GM19372 (cell line): ENCODE results near the gene FOXP4.

Experiments used
- ATAC-seq: cut with Tn5 transposase; IDR thresholded peaks from one replicate; pipeline ENCODE4 v1.9.1; 2021; ENCODE audit warnings: mild to moderate bottlenecking, low read depth, moderate library complexity; ENCODE audit not compliant: unreplicated experiment

FOXP4 gene

DNA sequence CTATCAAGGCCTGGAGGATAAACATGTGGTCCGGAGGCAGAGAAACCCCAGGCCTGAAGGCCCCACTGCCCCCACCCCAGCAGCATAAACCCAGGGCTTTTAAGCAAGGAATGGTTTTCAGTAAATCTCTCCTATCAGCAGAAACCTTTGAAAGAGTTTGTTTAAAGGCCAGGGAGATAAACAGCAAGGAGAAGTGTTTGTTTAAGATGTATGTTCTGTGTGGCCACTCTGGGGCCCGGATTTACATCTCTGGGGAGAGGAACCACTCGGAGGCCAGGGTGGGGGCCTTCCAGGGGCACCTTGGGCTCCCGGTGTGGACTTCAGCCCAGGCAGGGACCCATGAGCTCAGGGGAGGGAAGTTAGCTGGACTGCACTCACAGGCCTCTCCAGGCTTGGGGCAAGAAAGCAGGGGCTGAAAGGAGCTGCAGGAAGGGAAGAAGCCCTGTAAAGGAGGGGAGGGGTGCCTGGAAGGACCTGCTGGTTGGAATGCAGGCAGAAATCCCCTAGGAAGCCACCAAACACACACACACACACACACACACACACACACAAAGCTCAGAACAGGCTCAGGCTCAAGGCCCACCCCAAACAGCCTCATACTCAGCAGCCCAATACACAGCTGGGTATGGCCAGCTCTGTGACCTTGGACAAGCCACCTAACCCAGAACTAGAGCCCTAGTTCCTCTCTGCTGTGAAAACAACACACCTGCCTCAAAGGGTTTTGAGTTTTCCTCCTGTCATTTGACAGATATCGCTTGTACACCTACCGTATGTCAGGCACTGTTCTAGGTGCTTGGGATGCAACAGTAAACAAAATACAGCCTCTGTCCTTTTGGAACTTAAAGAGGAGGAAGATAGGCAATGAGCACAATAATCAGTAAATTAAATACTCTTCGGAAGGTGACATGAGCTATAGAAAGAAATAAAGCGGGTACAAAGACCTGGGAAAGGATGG, 26.2 kb upstream of the FOXP4 start:
- ATAC-seq: no peak

- ATAC-seq: no peak
Observed at GRCh38 chr6:41522780-41523548, 23.2 kb upstream of the FOXP4 start.

- ATAC-seq: no peak
Observed at GRCh38 chr6:41523915-41524633, 22.1 kb upstream of the FOXP4 start.

DNA sequence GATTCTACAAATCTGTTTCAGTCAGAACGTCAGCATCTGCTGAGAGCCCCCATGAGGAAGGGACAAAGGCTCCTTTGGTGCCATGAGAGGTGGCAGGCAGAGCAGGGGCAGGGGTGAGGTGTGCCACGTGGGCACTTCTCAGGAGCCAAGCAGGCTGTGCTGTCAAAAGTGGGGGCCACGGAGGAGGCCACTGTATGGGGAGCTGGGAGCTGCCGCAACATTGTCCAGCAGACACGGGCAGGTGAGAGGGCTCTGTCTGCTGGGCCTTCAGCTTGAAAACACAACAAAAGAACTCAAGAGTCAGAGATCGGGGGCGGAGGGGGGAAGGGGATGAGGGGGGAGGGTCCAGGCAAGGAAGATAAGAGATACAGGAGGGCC, 21.6 kb upstream of the FOXP4 start:
- no peak for ATAC-seq

DNA sequence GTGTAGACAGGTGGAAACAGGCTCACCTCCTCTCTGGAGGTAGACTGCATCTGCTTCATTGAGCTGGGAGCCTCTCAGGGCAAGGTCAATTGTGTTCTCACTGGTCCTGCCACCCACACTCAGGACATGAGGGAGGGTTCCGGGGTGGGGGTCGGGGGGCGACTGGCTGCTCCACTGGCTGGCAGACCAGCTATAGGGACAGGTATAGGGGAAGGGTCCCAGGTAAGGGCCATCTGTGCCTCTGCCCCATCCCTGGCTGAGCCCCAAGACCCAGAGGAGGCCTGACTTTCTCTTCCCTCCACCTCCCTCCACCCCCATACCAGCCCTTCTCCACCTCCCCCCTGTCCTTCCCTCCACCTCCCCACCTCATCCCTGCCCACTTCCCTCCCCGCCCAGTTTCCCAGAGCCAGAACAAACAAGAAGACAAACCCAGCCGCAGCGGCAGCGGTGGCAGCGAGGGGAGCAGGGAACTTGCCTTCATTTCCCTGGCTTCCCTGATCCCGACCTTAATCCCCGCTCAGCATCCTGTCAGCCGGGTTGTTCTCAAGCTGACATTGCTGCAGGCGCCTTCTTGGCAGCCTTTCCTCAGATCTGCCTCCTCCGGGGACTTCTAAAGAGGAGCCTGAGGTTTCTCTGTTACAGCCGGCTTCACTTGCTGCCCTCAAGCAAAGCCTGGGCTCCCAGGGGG, 18.3 kb upstream of the FOXP4 start:
- no peak for ATAC-seq

GRCh38 chr6:41528409-41528963, 17.7 kb upstream of the FOXP4 start:
- ATAC-seq: no peak

GRCh38 chr6:41529049-41529448, 17.1 kb upstream of the FOXP4 start:
- no peak for ATAC-seq

GRCh38 chr6:41529970-41530369, 16.2 kb upstream of the FOXP4 start:
- ATAC-seq: no peak

GRCh38 chr6:41530476-41530875, 15.7 kb upstream of the FOXP4 start:
- ATAC-seq: no peak

- no peak for ATAC-seq
Observed at GRCh38 chr6:41531016-41531415, 15.2 kb upstream of the FOXP4 start.

GRCh38 chr6:41531591-41532582, 14.3 kb upstream of the FOXP4 start:
- ATAC-seq: peak; percentile 90

DNA sequence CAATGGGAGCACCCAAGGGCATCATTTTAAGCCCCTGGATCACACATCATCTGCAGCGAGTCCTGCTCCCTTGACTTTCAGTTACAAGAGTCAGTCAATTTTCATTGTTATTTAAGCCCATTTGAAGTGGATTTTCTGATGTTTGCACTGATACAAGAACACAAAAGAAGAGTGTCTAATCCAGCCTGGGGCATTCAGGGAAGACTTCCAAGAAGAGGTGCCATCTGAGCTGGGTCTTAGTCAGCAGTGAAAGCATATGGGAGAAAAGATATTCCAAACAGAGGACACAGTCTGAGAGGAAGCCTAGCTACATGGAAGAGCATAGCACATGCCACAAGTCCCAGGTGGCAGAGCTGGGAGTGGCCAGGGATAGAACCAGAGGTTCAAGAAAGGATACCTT, 10.4 kb upstream of the FOXP4 start:
- ATAC-seq: no peak

- ATAC-seq: no peak
Observed at GRCh38 chr6:41536795-41537758, 9.1 kb upstream of the FOXP4 start.

DNA sequence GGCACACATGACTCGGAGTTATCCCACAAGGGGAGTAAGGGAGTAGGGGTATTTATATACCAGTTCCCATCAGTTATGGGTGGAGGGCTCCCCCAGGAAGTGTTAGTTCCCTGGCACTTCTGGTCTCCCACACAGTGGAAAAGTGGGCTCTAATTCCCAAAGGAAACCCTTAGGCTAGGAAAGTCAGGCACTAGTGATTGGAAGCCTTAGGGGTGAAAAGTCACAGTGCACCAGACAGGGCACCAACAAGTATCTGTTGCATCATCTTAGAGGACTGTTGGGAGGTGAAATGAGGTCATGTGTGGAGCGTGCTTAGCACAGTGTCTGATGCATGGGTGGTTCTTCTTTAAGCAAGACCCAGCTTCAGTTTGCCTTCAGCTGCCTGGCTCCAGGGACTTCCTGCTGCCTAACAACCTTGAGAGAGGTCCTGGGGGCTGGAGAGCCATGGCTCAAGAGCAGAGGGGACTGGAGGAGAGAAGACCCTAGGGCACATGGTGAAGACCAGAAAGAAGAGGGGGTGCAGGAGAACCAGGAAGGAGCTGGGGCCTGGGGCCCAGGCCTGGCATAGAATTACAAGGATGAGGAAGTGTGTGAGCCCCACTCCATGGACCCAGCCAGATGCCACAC, 7.5 kb upstream of the FOXP4 start:
- no peak for ATAC-seq

DNA sequence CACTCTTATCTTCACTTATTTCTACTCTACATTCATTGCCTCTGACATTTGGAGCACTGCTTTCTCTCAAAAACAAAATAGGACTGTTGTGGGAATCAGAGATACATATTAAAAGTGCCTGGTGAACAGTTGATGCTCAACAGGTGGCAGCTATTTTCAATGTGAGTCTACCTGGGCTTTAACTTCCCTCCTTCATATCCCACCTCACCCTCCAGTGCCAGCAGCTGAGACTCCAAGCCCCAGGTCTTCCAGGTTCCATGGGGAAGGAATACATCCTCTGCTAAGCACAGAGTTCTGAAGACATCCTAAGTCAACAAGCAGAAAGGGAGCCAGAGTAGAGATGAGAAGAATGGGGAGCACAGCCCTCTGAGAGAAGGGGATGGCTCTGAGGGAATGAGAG, 7.0 kb upstream of the FOXP4 start:
- no peak for ATAC-seq

GRCh38 chr6:41541364-41541763, 4.8 kb upstream of the FOXP4 start:
- ATAC-seq: no peak

GRCh38 chr6:41543087-41543486, 3.1 kb upstream of the FOXP4 start:
- no peak for ATAC-seq
